Osteocyte (in vitro differentiated cells): ENCODE results near the gene MEF2C. TPM values are rescaled to one million over a fixed set of nuclear protein-coding genes. Genes with fewer than 3 reads are reported as not detected.

Experiments
- DNase-seq: peaks from one replicate; pipeline ENCODE4 v3.0.0; 2021; ENCODE audit warnings: mixed read lengths; ENCODE audit not compliant: unreplicated experiment; ENCODE audit errors: extremely low spot score
- H3K27ac Mint-ChIP-seq: one replicate; pipeline ENCODE4 v1.8.0; 2021; ENCODE audit warnings: mild to moderate bottlenecking, mixed read lengths; ENCODE audit not compliant: unreplicated experiment
- H3K27me3 Mint-ChIP-seq: one replicate; pipeline ENCODE4 v1.8.0; 2021; ENCODE audit warnings: mixed read lengths; ENCODE audit not compliant: unreplicated experiment
- H3K36me3 Mint-ChIP-seq: one replicate; pipeline ENCODE4 v1.8.0; 2021; ENCODE audit warnings: mixed read lengths; ENCODE audit not compliant: unreplicated experiment
- H3K4me1 Mint-ChIP-seq: one replicate; pipeline ENCODE4 v1.8.0; 2021; ENCODE audit warnings: mixed read lengths; ENCODE audit not compliant: unreplicated experiment
- H3K4me3 Mint-ChIP-seq: one replicate; pipeline ENCODE4 v1.8.0; 2021; ENCODE audit warnings: mild to moderate bottlenecking, moderate library complexity, mixed read lengths; ENCODE audit not compliant: unreplicated experiment
- H3K9me3 Mint-ChIP-seq: one replicate; pipeline ENCODE4 v1.8.0; 2021; ENCODE audit warnings: mixed read lengths; ENCODE audit not compliant: unreplicated experiment
- CTCF ChIP-seq: fragments of 200-600 bp; sonication (generic); IDR thresholded peaks from 2 replicates; pipeline ENCODE4 v1.5.0; 2021; ENCODE audit warnings: antibody characterized with exemption, mild to moderate bottlenecking, moderate library complexity
- long read RNA-seq: library from polyadenylated mRNA; unstranded; transcript quantifications from one replicate; pipeline ENCODE4 v2.0.0, GENCODE V29; 2021
- total RNA-seq: library from RNA; stranded (reverse); gene quantifications from 2 replicates; pipeline ENCODE4 v1.2.1, GENCODE V29; 2021

Gene MEF2C
- 9.4 and 9.9 TPM in 2 replicates for total RNA-seq
- long read RNA-seq, full-length matches to known transcripts = 9 of 34 reads
- long read RNA-seq, partial matches to known transcripts = 3 of 34 reads
- long read RNA-seq, other reads (novel, unspliced or antisense) = 22 of 34 reads

- Mint-ChIP-seq H3K27me3 (no peaks in the 10 kb centered on the region), H3K4me3 (peak within 1 kb of the TSS; percentile 95), H3K36me3 (no peaks in the 10 kb centered on the region), H3K9me3 (no peaks in the 10 kb centered on the region), H3K27ac (peak within 1 kb of the TSS; percentile 96), H3K4me1 (peaks cover 17% of the 10 kb centered on the region)
- TF ChIP-seq CTCF = no peak
- DNase-seq = peak; percentile 85
These were observed at the start of gene MEF2C for GRCh38 chr5:88883059-88883835. Gene MEF2C, minus strand, starts transcription at chr5:88883184. Its CDS starts 59,396 bp downstream, at chr5:88823788.

DNA sequence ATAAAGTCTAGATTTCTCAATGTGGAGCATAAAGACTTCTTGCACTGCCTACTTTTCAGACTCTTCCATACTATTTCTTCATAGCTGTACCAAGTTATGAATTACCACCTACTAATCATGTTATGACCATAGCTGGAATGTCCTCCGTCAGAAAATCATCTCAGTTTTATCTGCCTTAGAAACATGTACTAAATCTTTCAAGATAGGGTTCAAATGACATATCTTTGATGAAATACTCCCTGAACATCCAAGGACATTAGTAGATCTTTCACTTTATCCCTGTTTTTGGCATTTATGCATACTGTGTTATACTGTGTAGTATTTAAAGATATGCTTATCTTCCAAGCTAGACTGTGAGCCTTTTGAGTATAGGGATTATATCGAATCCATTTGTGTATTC is 49.6 kb upstream of the MEF2C start:
- H3K27me3 Mint-ChIP-seq = peaks cover 3% of the 10 kb centered on the region
- TF ChIP-seq CTCF = no peak
- no peaks in the 10 kb centered on the region for H3K36me3 Mint-ChIP-seq
- H3K9me3 Mint-ChIP-seq = no peaks in the 10 kb centered on the region
- H3K4me3 Mint-ChIP-seq = no peak overlapping the region
- no peak for DNase-seq
- H3K4me1 Mint-ChIP-seq = peaks cover 3% of the 10 kb centered on the region
- H3K27ac Mint-ChIP-seq = no peak overlapping the region

GRCh38 chr5:88930335-88930734 is 47.4 kb upstream of the MEF2C start:
- DNase-seq = no peak
- Mint-ChIP-seq H3K27ac (no peak overlapping the region), H3K27me3 (peaks cover 3% of the 10 kb centered on the region), H3K9me3 (no peaks in the 10 kb centered on the region), H3K4me1 (no peaks in the 10 kb centered on the region), H3K36me3 (no peaks in the 10 kb centered on the region), H3K4me3 (no peak overlapping the region)
- TF ChIP-seq CTCF = no peak

DNA sequence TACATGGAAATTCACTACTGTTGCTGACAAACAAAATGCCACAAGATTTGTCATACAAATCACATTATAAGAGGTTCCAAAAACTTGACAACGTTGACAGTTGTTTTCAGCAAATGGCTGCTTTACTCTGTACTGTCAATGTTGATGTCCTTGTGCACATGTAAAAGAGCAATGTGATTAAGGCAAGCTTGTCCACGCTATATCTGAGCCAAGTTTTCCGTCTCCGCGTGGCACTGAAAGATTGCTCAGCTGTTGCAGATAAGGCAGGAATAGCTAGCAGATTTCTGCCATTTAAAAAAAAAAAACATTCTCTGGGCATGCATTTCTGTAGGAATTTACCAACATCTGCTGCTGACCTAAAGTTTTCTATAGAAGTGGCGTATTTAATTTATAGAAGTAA is 46.4 kb upstream of the MEF2C start:
- no peaks in the 10 kb centered on the region for H3K4me1 Mint-ChIP-seq
- no peaks in the 10 kb centered on the region for H3K9me3 Mint-ChIP-seq
- no peak for DNase-seq
- H3K27ac Mint-ChIP-seq = no peak overlapping the region
- no peaks in the 10 kb centered on the region for H3K36me3 Mint-ChIP-seq
- H3K27me3 Mint-ChIP-seq = peaks cover 3% of the 10 kb centered on the region
- TF ChIP-seq CTCF = no peak
- no peak overlapping the region for H3K4me3 Mint-ChIP-seq

- H3K27ac Mint-ChIP-seq = no peak overlapping the region
- no peaks in the 10 kb centered on the region for H3K36me3 Mint-ChIP-seq
- H3K9me3 Mint-ChIP-seq = no peaks in the 10 kb centered on the region
- DNase-seq = no peak
- H3K4me3 Mint-ChIP-seq = no peak overlapping the region
- no peaks in the 10 kb centered on the region for H3K4me1 Mint-ChIP-seq
- TF ChIP-seq CTCF = no peak
- peaks cover 3% of the 10 kb centered on the region for H3K27me3 Mint-ChIP-seq
These were observed 43.8 kb upstream of the MEF2C start for GRCh38 chr5:88926774-88927173.
